ENCODE measurements around the gene TRPM6.

DNA sequence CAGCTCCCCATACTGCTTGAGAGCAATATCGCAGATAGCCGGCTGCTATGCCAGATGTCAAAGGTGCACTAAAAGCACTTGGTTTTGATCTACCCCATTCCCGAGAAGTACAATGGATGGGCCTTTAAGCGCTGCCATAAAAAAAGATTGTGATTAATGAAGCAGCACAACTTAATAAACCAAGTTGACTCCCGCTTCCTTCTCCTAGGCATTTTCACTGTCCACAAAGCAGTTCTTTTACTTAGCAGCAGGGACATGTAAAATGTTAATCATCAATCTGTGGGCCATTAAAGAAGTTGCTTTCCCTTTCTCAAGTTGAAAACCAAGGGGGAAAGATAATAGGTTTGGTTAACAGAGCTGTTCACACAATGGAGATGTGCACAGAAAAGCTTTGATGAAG lies 176.4 kb downstream of the TRPM6 start:
- TF ChIP-seq EP300 (IDR thresholded peaks at IDR 0.05) = no peak
- TF ChIP-seq, protein P1, sequence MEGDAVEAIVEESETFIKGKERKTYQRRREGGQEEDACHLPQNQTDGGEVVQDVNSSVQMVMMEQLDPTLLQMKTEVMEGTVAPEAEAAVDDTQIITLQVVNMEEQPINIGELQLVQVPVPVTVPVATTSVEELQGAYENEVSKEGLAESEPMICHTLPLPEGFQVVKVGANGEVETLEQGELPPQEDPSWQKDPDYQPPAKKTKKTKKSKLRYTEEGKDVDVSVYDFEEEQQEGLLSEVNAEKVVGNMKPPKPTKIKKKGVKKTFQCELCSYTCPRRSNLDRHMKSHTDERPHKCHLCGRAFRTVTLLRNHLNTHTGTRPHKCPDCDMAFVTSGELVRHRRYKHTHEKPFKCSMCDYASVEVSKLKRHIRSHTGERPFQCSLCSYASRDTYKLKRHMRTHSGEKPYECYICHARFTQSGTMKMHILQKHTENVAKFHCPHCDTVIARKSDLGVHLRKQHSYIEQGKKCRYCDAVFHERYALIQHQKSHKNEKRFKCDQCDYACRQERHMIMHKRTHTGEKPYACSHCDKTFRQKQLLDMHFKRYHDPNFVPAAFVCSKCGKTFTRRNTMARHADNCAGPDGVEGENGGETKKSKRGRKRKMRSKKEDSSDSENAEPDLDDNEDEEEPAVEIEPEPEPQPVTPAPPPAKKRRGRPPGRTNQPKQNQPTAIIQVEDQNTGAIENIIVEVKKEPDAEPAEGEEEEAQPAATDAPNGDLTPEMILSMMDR (IDR thresholded peaks at IDR 0.05) = no peak
